Suprapubic skin (tissue), 4 donors: ENCODE data around the gene ESD. TPM values are rescaled to one million over a fixed set of nuclear protein-coding genes. Genes with fewer than 3 reads are reported as not detected.
"Not testable (repeated sequence)": the region's sequence is repeated elsewhere in the genome, so short reads cannot be mapped to it uniquely, and the experiment has no call there.

Experiments
- DNase-seq, 2 donors: peaks; one replicate each; pipeline ENCODE4 v3.0.0-alpha.2; 2019; ENCODE audit warnings: low spot score in 2 of 2
- H3K27ac ChIP-seq: fragments of 200-600 bp; sonication (generic); one replicate; pipeline ENCODE4 v1.5.1; 2019
- H3K27me3 ChIP-seq: fragments of 200-600 bp; sonication (generic); one replicate; pipeline ENCODE4 v1.5.1; 2019
- H3K36me3 ChIP-seq: fragments of 200-600 bp; sonication (generic); one replicate; pipeline ENCODE4 v1.5.1; 2019
- H3K4me1 ChIP-seq: fragments of 200-600 bp; sonication (generic); one replicate; pipeline ENCODE4 v1.5.1; 2019
- H3K4me3 ChIP-seq: fragments of 200-600 bp; sonication (generic); one replicate; pipeline ENCODE4 v1.5.1; 2019; ENCODE audit warnings: mild to moderate bottlenecking
- H3K9me3 ChIP-seq: fragments of 200-600 bp; sonication (generic); one replicate; pipeline ENCODE4 v1.5.1; 2019
- EP300 ChIP-seq: sonication (generic); formaldehyde crosslinking; IDR thresholded peaks from one replicate; pipeline ENCODE4 v1.6.1; 2017; ENCODE audit warnings: antibody characterized with exemption
- POLR2A ChIP-seq, 2 donors: fragments of 450-650 bp; IDR thresholded peaks; one replicate each; pipeline ENCODE4 v1.6.1; 2017; ENCODE audit warnings: antibody characterized with exemption in 2 of 2, mild to moderate bottlenecking in 2 of 2, moderate library complexity in 2 of 2
- POLR2AphosphoS5 ChIP-seq, 3 donors: sonication (generic); formaldehyde crosslinking; IDR thresholded peaks; one replicate each; pipeline ENCODE4 v1.6.1; 2017; ENCODE audit warnings: antibody characterized with exemption in 3 of 3
- WGBS: methylation state at CpG from one replicate; pipeline ENCODE4 v1.1.5; 2018; 5-methylcytosine and 5-hydroxymethylcytosine counted together
- total RNA-seq, 4 donors: library from RNA; depleted of rRNA; stranded (reverse); fragments of >200 nt; gene quantifications; one replicate each; pipeline ENCODE4 v1.1.0, GENCODE V29; 2016
- TF ChIP-seq, protein P1 (sequence below), 2 donors: fragments of 200-600 bp in 1 of 2; fragments of 450-650 bp in 1 of 2; sonication (generic) in 1 of 2; IDR thresholded peaks; one replicate each; pipeline ENCODE4 v1.5.1; 2016 to 2019; ENCODE audit warnings: antibody characterized with exemption in 2 of 2, mild to moderate bottlenecking in 1 of 2, moderate library complexity in 1 of 2

ESD gene
- total RNA-seq, 4 donors from 2014 or later, result 77.7 to 83.0 (median 82.2) TPM

DNA sequence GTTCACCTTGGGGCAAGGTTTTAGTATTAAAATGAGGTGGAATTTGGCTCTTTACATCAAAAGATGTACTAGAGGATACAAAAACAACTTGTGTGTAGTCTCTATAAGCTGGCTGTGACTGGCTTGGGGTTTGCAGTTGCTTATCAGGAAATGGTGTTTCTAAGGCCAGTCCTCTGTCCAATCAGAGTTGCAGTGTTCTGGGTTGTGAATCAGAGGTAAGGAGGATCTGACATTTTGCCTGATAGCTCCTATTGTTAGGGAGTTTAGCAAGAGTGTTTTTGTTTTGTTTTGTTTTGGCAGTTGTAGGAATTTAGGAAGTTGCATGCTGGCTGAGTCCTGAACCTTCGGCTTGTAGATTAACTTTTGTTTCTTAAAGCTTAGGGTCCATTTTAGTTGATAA lies 20.1 kb upstream of the ESD start:
- no peaks in the 10 kb centered on the region for H3K27me3 ChIP-seq
- H3K27ac ChIP-seq, result no peak overlapping the region
- WGBS, result 68% methylated on average over 1 of the region's 1 CpG
- H3K4me1 ChIP-seq, result no peaks in the 10 kb centered on the region
- H3K4me3 ChIP-seq, result no peak overlapping the region
- DNase-seq, result no peak
- H3K9me3 ChIP-seq, result no peaks in the 10 kb centered on the region
- no peaks in the 10 kb centered on the region for H3K36me3 ChIP-seq
- TF ChIP-seq EP300, result no peak
- no peak for TF ChIP-seq POLR2AphosphoS5 (IDR thresholded peaks at IDR 0.05)
- no peak for TF ChIP-seq POLR2A (IDR thresholded peaks at IDR 0.05)
- TF ChIP-seq, protein P1, sequence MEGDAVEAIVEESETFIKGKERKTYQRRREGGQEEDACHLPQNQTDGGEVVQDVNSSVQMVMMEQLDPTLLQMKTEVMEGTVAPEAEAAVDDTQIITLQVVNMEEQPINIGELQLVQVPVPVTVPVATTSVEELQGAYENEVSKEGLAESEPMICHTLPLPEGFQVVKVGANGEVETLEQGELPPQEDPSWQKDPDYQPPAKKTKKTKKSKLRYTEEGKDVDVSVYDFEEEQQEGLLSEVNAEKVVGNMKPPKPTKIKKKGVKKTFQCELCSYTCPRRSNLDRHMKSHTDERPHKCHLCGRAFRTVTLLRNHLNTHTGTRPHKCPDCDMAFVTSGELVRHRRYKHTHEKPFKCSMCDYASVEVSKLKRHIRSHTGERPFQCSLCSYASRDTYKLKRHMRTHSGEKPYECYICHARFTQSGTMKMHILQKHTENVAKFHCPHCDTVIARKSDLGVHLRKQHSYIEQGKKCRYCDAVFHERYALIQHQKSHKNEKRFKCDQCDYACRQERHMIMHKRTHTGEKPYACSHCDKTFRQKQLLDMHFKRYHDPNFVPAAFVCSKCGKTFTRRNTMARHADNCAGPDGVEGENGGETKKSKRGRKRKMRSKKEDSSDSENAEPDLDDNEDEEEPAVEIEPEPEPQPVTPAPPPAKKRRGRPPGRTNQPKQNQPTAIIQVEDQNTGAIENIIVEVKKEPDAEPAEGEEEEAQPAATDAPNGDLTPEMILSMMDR (IDR thresholded peaks at IDR 0.05), result no peak

DNA sequence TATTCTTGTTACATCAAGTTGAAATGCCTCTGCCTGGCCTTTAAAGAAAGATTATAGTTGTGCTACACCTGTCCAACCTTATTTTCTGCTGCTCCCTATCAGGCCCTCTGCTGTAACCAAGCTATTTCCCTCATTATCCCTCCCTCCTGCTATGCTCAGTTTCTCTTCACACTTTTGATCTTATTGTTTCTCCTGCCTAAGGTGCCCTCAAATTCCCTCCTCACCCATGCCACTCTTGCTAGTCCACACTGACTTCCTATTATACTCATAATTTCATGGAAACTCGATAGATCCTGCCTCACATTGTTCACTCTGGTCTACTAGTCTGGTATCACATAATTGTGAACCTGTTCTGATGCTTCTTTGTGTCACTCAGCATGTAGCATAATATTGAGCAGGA lies 19.4 kb upstream of the ESD start:
- no peak for TF ChIP-seq POLR2AphosphoS5 (IDR thresholded peaks at IDR 0.05)
- no peak for TF ChIP-seq POLR2A (IDR thresholded peaks at IDR 0.05)
- no peak for TF ChIP-seq EP300
- TF ChIP-seq, protein P1 (IDR thresholded peaks at IDR 0.05), result no peak
- no peak for DNase-seq
- Histone ChIP-seq H3K9me3 (no peaks in the 10 kb centered on the region), H3K4me1 (no peaks in the 10 kb centered on the region), H3K4me3 (no peak overlapping the region), H3K27me3 (no peaks in the 10 kb centered on the region), H3K36me3 (no peaks in the 10 kb centered on the region), H3K27ac (no peak overlapping the region)
- 84% methylated on average over 1 of the region's 1 CpG for WGBS

DNA sequence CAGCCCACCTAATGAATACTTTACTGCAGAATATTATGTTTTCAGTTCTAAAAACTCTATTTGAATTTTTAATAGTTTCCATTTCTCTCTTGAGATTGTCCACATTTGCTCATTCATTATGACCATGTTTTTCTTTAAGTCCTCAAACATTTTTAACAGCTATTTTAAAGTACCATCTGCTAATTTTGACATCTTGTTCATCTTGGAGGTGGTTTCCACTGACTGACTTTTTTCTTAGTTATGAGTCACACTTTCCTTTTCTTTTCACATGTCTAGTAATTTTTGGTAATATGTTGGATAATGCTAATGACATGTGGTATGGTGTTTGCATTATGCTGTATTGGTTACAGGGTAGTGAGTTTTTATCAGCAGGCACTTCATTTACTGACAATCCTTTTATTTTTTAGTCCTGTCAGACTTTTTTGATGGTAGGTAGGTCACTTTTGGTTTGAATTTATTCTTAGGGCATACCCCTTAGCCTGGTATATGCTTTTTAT lies 15.4 kb upstream of the ESD start:
- DNase-seq, result no peak
- Histone ChIP-seq H3K4me3 (no peak overlapping the region), H3K36me3 (no peaks in the 10 kb centered on the region), H3K9me3 (no peaks in the 10 kb centered on the region), H3K27ac (no peak overlapping the region), H3K4me1 (no peaks in the 10 kb centered on the region), H3K27me3 (peaks cover 6% of the 10 kb centered on the region)
- no peak for TF ChIP-seq POLR2A (IDR thresholded peaks at IDR 0.05)
- TF ChIP-seq, protein P1 (IDR thresholded peaks at IDR 0.05), result no peak
- no peak for TF ChIP-seq POLR2AphosphoS5 (IDR thresholded peaks at IDR 0.05)
- TF ChIP-seq EP300, result no peak

DNA sequence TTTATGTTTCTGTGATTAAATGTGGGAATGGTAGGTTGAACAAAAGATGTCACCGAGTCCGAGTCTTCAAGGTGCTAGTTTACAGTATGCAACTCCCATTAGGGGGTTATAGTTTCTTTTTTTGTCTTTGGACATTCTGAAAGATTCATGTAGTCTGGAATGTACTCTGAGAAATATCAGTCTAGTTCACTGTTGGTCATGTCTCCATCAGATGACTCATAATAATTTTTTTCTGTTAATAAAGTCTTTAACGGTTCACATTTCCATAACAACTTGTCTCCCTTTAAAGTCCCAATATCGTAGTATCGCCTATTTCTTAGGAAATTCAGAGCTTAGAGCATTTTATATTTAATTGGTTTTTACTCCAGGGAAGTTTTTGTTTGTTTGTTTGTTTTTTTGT lies 13.5 kb upstream of the ESD start:
- peaks cover 6% of the 10 kb centered on the region for H3K27me3 ChIP-seq
- no peaks in the 10 kb centered on the region for H3K4me1 ChIP-seq
- 90% methylated on average over 5 of the region's 5 CpGs for WGBS
- no peak for DNase-seq
- H3K4me3 ChIP-seq, result no peak overlapping the region
- H3K9me3 ChIP-seq, result no peaks in the 10 kb centered on the region
- TF ChIP-seq EP300 (no peak), POLR2A (IDR thresholded peaks at IDR 0.05) (no peak), POLR2AphosphoS5 (IDR thresholded peaks at IDR 0.05) (no peak)
- TF ChIP-seq, protein P1 (IDR thresholded peaks at IDR 0.05), result no peak
- H3K27ac ChIP-seq, result no peak overlapping the region
- no peaks in the 10 kb centered on the region for H3K36me3 ChIP-seq

DNA sequence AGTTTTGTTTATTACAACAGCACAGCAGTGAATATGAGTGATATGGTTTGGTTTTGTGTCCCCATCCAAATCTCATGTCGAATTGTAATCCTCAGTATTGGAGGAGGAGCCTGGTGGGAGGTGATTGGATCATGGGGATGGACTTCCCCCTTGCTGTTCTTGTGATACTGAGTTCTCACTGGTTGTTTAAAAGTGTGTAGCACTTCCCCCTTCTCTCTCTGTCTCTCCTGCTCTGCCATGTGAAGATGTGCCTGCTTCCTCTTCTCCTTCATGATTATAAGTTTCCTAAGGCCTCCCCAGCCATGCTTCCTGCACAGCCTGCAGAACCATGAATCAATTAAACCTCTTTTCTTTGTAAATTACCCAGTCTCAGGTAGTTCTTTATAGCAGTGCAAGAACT lies 8.0 kb upstream of the ESD start:
- H3K27me3 ChIP-seq, H3K36me3 ChIP-seq, H3K9me3 ChIP-seq, H3K27ac ChIP-seq, H3K4me1 ChIP-seq, H3K4me3 ChIP-seq, DNase-seq: not testable (repeated sequence)
- 82% methylated on average over 1 of the region's 1 CpG for WGBS

DNA sequence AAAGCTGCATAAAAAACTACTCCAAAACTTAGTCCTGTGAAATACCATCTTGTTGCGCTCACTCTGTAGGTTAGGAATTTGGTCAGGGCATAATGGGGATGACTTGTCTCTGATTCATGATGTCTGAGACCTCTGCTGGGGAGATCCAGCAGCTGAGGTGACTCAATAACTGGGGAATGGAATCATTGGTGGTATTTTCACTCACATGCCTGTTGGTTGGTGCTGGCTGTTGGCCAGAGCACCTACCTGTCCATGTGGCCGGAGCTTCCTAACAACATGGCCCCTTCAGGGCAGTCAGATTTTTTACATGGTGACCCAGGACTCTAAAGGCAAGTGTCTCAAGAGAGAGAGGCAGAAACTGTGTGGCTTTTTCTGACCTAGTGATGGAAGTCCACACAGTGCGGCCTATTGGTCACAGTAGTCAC lies 7.4 kb upstream of the ESD start:
- Histone ChIP-seq H3K9me3 (no peaks in the 10 kb centered on the region), H3K27me3 (peaks cover 6% of the 10 kb centered on the region), H3K36me3 (no peaks in the 10 kb centered on the region), H3K4me3 (no peak overlapping the region), H3K27ac (no peak overlapping the region), H3K4me1 (no peaks in the 10 kb centered on the region)
- DNase-seq, result no peak
- WGBS, result 98% methylated on average over 3 of the region's 3 CpGs
- no peak for TF ChIP-seq POLR2A (IDR thresholded peaks at IDR 0.05)
- TF ChIP-seq, protein P1 (IDR thresholded peaks at IDR 0.05), result no peak
- no peak for TF ChIP-seq POLR2AphosphoS5 (IDR thresholded peaks at IDR 0.05)
- no peak for TF ChIP-seq EP300
